ENCODE measurements around the gene PRPF6.
A peak's percentile ranks its signal among the peaks of the same experiment; 100 is the strongest.

PRPF6 gene

GRCh38 chr20:63945031-63945658, 35.8 kb upstream of the PRPF6 start:
- Histone ChIP-seq H3K36me3 (peaks cover 57% of the 10 kb centered on the region), H3K27me3 (no peaks in the 10 kb centered on the region), H3K27ac (no peak overlapping the region), H4K20me1 (peaks cover 96% of the 10 kb centered on the region), H3K9ac (no peak overlapping the region), H3K4me2 (no peak overlapping the region), H3K4me1 (peaks cover 63% of the 10 kb centered on the region), H3K9me3 (no peaks in the 10 kb centered on the region), H3K4me3 (no peak overlapping the region)
- no peak for TF ChIP-seq Cebpa-rat (IDR thresholded peaks at IDR 0.05)

GRCh38 chr20:63945921-63946920, 34.7 kb upstream of the PRPF6 start:
- no peaks in the 10 kb centered on the region for H3K9me3 ChIP-seq
- no peak overlapping the region for H3K4me3 ChIP-seq
- H3K9ac ChIP-seq, result no peak overlapping the region
- H3K36me3 ChIP-seq, result peaks cover 51% of the 10 kb centered on the region
- H3K4me1 ChIP-seq, result peaks cover 63% of the 10 kb centered on the region
- peaks cover 96% of the 10 kb centered on the region for H4K20me1 ChIP-seq
- no peaks in the 10 kb centered on the region for H3K27me3 ChIP-seq
- TF ChIP-seq Cebpa-rat (IDR thresholded peaks at IDR 0.05), result no peak
- H3K27ac ChIP-seq, result no peak overlapping the region
- 0 out of 2 replicates have a peak overlapping the region, but pooled peaks have one; percentile 96 for H3K4me2 ChIP-seq

- Histone ChIP-seq H3K36me3 (peaks cover 51% of the 10 kb centered on the region), H3K9ac (peak overlapping the region; percentile 65), H4K20me1 (peaks cover 100% of the 10 kb centered on the region), H3K4me2 (peak overlapping the region; percentile 96), H3K9me3 (no peaks in the 10 kb centered on the region), H3K27me3 (no peaks in the 10 kb centered on the region), H3K4me3 (no peak overlapping the region), H3K27ac (peak overlapping the region; percentile 49), H3K4me1 (peaks cover 68% of the 10 kb centered on the region)
- TF ChIP-seq Cebpa-rat (IDR thresholded peaks at IDR 0.05), result no peak
Measured at GRCh38 chr20:63946986-63947637, 33.8 kb upstream of the PRPF6 start.

- H3K27me3 ChIP-seq, result no peaks in the 10 kb centered on the region
- no peak for TF ChIP-seq Cebpa-rat (IDR thresholded peaks at IDR 0.05)
- peak overlapping the region; percentile 59 for H3K4me3 ChIP-seq
- peaks cover 69% of the 10 kb centered on the region for H3K4me1 ChIP-seq
- H3K9me3 ChIP-seq, result no peaks in the 10 kb centered on the region
- peaks cover 46% of the 10 kb centered on the region for H3K36me3 ChIP-seq
- H3K27ac ChIP-seq, result peak overlapping the region; percentile 49
- peaks cover 100% of the 10 kb centered on the region for H4K20me1 ChIP-seq
- peak overlapping the region; percentile 96 for H3K4me2 ChIP-seq
- peak overlapping the region; percentile 65 for H3K9ac ChIP-seq
Measured at GRCh38 chr20:63947638-63948456, 33.1 kb upstream of the PRPF6 start.

- TF ChIP-seq Cebpa-rat (IDR thresholded peaks at IDR 0.05), result no peak
Measured at GRCh38 chr20:63950701-63951397, 30.1 kb upstream of the PRPF6 start.

GRCh38 chr20:63951398-63952209, 29.3 kb upstream of the PRPF6 start:
- peaks cover 88% of the 10 kb centered on the region for H3K4me1 ChIP-seq
- H3K27me3 ChIP-seq, result no peaks in the 10 kb centered on the region
- TF ChIP-seq Cebpa-rat (IDR thresholded peaks at IDR 0.05), result no peak
- peaks cover 94% of the 10 kb centered on the region for H4K20me1 ChIP-seq
- H3K27ac ChIP-seq, result peak overlapping the region; percentile 81
- H3K9me3 ChIP-seq, result no peaks in the 10 kb centered on the region
- H3K4me2 ChIP-seq, result peak overlapping the region; percentile 96
- H3K9ac ChIP-seq, result peak overlapping the region; percentile 75
- peak overlapping the region; percentile 60 for H3K4me3 ChIP-seq
- H3K36me3 ChIP-seq, result 0 out of 2 replicates have a peak, but pooled peaks cover 9% of the 10 kb centered on the region

More at GRCh38 chr20:63950701-63951397, 30.1 kb upstream of the PRPF6 start:
- Histone ChIP-seq H3K4me2 (peak overlapping the region; percentile 96), H3K36me3 (peaks cover 16% of the 10 kb centered on the region), H3K27ac (peak overlapping the region; percentile 81), H3K9ac (peak overlapping the region; percentile 75), H3K4me1 (peaks cover 88% of the 10 kb centered on the region), H4K20me1 (peaks cover 100% of the 10 kb centered on the region), H3K4me3 (peak overlapping the region; percentile 60), H3K27me3 (no peaks in the 10 kb centered on the region), H3K9me3 (no peaks in the 10 kb centered on the region)

GRCh38 chr20:63952210-63952535, 28.8 kb upstream of the PRPF6 start:
- Histone ChIP-seq H3K4me2 (peak overlapping the region; percentile 96), H4K20me1 (peaks cover 88% of the 10 kb centered on the region), H3K27me3 (no peaks in the 10 kb centered on the region), H3K4me3 (peak overlapping the region; percentile 60), H3K36me3 (0 out of 2 replicates have a peak, but pooled peaks cover 6% of the 10 kb centered on the region), H3K9ac (peak overlapping the region; percentile 75; the same call in 1 of the 2 replicates), H3K9me3 (no peaks in the 10 kb centered on the region), H3K27ac (peak overlapping the region; percentile 81), H3K4me1 (peaks cover 88% of the 10 kb centered on the region)
- TF ChIP-seq Cebpa-rat (IDR thresholded peaks at IDR 0.05), result no peak

- Histone ChIP-seq H3K36me3 (0 out of 2 replicates have a peak, but pooled peaks cover 5% of the 10 kb centered on the region), H3K4me3 (0 out of 2 replicates have a peak overlapping the region, but pooled peaks have one; percentile 60), H3K27ac (peak overlapping the region; percentile 81), H3K9ac (peak overlapping the region; percentile 75; the same call in 1 of the 2 replicates), H3K4me1 (peaks cover 88% of the 10 kb centered on the region), H3K9me3 (no peaks in the 10 kb centered on the region), H4K20me1 (peaks cover 82% of the 10 kb centered on the region), H3K4me2 (peak overlapping the region; percentile 96), H3K27me3 (no peaks in the 10 kb centered on the region)
- no peak for TF ChIP-seq Cebpa-rat (IDR thresholded peaks at IDR 0.05)
Measured at GRCh38 chr20:63952769-63953168, 28.2 kb upstream of the PRPF6 start.
